ENCODE data around the gene IQSEC1.

Gene IQSEC1

GRCh38 chr3:12940854-12941253 lies 132.4 kb downstream of the IQSEC1 start:
- TF ChIP-seq TAF1 (IDR thresholded peaks at IDR 0.05; ENCODE audit: borderline replicate concordance, insufficient read depth, low read length), result no peak
- TF ChIP-seq POLR2AphosphoS5 (IDR thresholded peaks at IDR 0.05; ENCODE audit: low read depth, low read length), result no peak
- TF ChIP-seq REST (IDR thresholded peaks at IDR 0.05; ENCODE audit: insufficient read depth in 1 of 2, low read depth in 2 of 2, low read length in 2 of 2), result no peak
- no peak for TF ChIP-seq FOXP2 (optimal IDR thresholded peaks at IDR 0.05; ENCODE audit: borderline replicate concordance, extremely low read depth, extremely low read length, insufficient read depth)
- TF ChIP-seq SIN3A (IDR thresholded peaks at IDR 0.05; ENCODE audit: borderline replicate concordance, insufficient read depth, low read length), result no peak

- no peak for TF ChIP-seq FOXP2 (optimal IDR thresholded peaks at IDR 0.05; ENCODE audit: borderline replicate concordance, extremely low read depth, extremely low read length, insufficient read depth)
These were observed 134.1 kb downstream of the IQSEC1 start for GRCh38 chr3:12939137-12939536.

- TF ChIP-seq REST (IDR thresholded peaks at IDR 0.05; ENCODE audit: insufficient read depth in 1 of 2, low read depth in 2 of 2, low read length in 2 of 2), result no peak
These were observed 134.9 kb downstream of the IQSEC1 start for GRCh38 chr3:12938258-12938711.

- TF ChIP-seq TAF1 (IDR thresholded peaks at IDR 0.05; ENCODE audit: borderline replicate concordance, insufficient read depth, low read length), result no peak
- TF ChIP-seq FOXP2 (optimal IDR thresholded peaks at IDR 0.05; ENCODE audit: borderline replicate concordance, extremely low read depth, extremely low read length, insufficient read depth), result no peak
- TF ChIP-seq SIN3A (IDR thresholded peaks at IDR 0.05; ENCODE audit: borderline replicate concordance, insufficient read depth, low read length), result no peak
- no peak for TF ChIP-seq REST (IDR thresholded peaks at IDR 0.05; ENCODE audit: insufficient read depth in 1 of 2, low read depth in 2 of 2, low read length in 2 of 2)
- no peak for TF ChIP-seq POLR2AphosphoS5 (IDR thresholded peaks at IDR 0.05; ENCODE audit: low read depth, low read length)
These were observed 137.1 kb downstream of the IQSEC1 start for GRCh38 chr3:12935861-12936830.

GRCh38 chr3:12935023-12935860 lies 138.0 kb downstream of the IQSEC1 start:
- TF ChIP-seq SIN3A (IDR thresholded peaks at IDR 0.05; ENCODE audit: borderline replicate concordance, insufficient read depth, low read length), result no peak
- no peak for TF ChIP-seq TAF1 (IDR thresholded peaks at IDR 0.05; ENCODE audit: borderline replicate concordance, insufficient read depth, low read length)
- TF ChIP-seq FOXP2 (optimal IDR thresholded peaks at IDR 0.05; ENCODE audit: borderline replicate concordance, extremely low read depth, extremely low read length, insufficient read depth), result no peak
- TF ChIP-seq REST (IDR thresholded peaks at IDR 0.05; ENCODE audit: insufficient read depth in 1 of 2, low read depth in 2 of 2, low read length in 2 of 2), result no peak
- no peak for TF ChIP-seq POLR2AphosphoS5 (IDR thresholded peaks at IDR 0.05; ENCODE audit: low read depth, low read length)
